OCI-LY7 (cell line): ENCODE measurements around the gene NKIRAS2. TPM values are rescaled to one million over a fixed set of nuclear protein-coding genes. Genes with fewer than 3 reads are reported as not detected.

Experiments
- BruUV-seq: library from RNA; stranded (reverse); fragments of 400-500 nt; replicated peaks from 2 replicates; lab custom pipeline; 2021; lab: Mats Ljungman, UMichigan
- CTCF ChIA-PET: fragments of 300-600 bp; sonication (Branson Sonifier 250); formaldehyde crosslinking; loops from one replicate; lab custom pipeline; 2022; ENCODE audit warnings: antibody characterized with exemption; ENCODE audit not compliant: unreplicated experiment; lab: Charles Lee
- POLR2A ChIA-PET: fragments of 300-600 bp; sonication (Branson Sonifier 250); formaldehyde crosslinking; loops from one replicate; lab custom pipeline; 2022; ENCODE audit warnings: antibody characterized with exemption; lab: Charles Lee
- DNase-seq: peaks from one replicate; pipeline ENCODE4 v3.0.0-alpha.2; 2015; ENCODE audit warnings: low spot score
- H2AFZ ChIP-seq: fragments of 200-600 bp; sonication (generic), shearing (Covaris generic); 2 replicates; pipeline ENCODE4 v1.6.1; 2014; ENCODE audit warnings: mild to moderate bottlenecking, antibody characterized with exemption, low read length, moderate library complexity
- H3K27ac ChIP-seq: fragments of 200-600 bp; sonication (generic); 2 replicates; pipeline ENCODE4 v1.5.1; 2014; ENCODE audit warnings: mixed run types, low read depth, mild to moderate bottlenecking, moderate library complexity, low read length, inconsistent platforms; ENCODE audit not compliant: poor library complexity, severe bottlenecking
- H3K36me3 ChIP-seq: fragments of 200-600 bp; sonication (generic); 2 replicates; pipeline ENCODE4 v1.6.1; 2014; ENCODE audit warnings: mild to moderate bottlenecking, antibody characterized with exemption, low read length, moderate library complexity, mixed read lengths; ENCODE audit not compliant: insufficient read depth
- H3K4me1 ChIP-seq: fragments of 200-600 bp; sonication (generic); 2 replicates; pipeline ENCODE4 v1.5.1; 2014; ENCODE audit warnings: mild to moderate bottlenecking, low read length; ENCODE audit not compliant: insufficient read depth, poor library complexity, severe bottlenecking
- H3K4me2 ChIP-seq: fragments of 200-600 bp; sonication (generic); 2 replicates; pipeline ENCODE4 v1.6.1; 2014; ENCODE audit warnings: mild to moderate bottlenecking, low read length
- H3K4me3 ChIP-seq: fragments of 200-600 bp; sonication (generic); 2 replicates; pipeline ENCODE4 v1.5.1; 2014; ENCODE audit warnings: mild to moderate bottlenecking, low read depth, low read length; ENCODE audit not compliant: poor library complexity, severe bottlenecking
- H3K79me2 ChIP-seq: fragments of 200-600 bp; sonication (generic); 2 replicates; pipeline ENCODE4 v1.6.1; 2016; ENCODE audit warnings: low read depth, mild to moderate bottlenecking, low read length, moderate library complexity, mixed read lengths; ENCODE audit not compliant: insufficient read depth
- H3K9me2 ChIP-seq: fragments of 200-600 bp; sonication (generic); 2 replicates; pipeline ENCODE4 v1.6.1; 2016; ENCODE audit warnings: mild to moderate bottlenecking, low read length, mixed read lengths; ENCODE audit not compliant: insufficient read depth
- H3K9me3 ChIP-seq: fragments of 200-600 bp; sonication (generic); 2 replicates; pipeline ENCODE4 v1.6.1; 2014; ENCODE audit warnings: mild to moderate bottlenecking, mixed run types, low read length, mixed read lengths
- H4K20me1 ChIP-seq: fragments of 200-600 bp; sonication (generic); 2 replicates; pipeline ENCODE4 v1.6.1; 2014; ENCODE audit warnings: mild to moderate bottlenecking, antibody characterized with exemption, low read length, moderate library complexity, mixed read lengths; ENCODE audit not compliant: insufficient read depth
- EZH2phosphoT487 ChIP-seq: fragments of 200-600 bp; sonication (generic); IDR thresholded peaks from 2 replicates; pipeline ENCODE4 v1.6.1; 2018; ENCODE audit warnings: low read depth, borderline replicate concordance, mild to moderate bottlenecking, mixed run types, antibody characterized with exemption, low read length, moderate library complexity, mixed read lengths
- intact Hi-C: fragments of 100-400 bp; cut with micrococcal nuclease; formaldehyde crosslinking; loops from one replicate; pipeline ENCODE4 v1.10.0; 2022; ENCODE audit not compliant: unreplicated experiment
- total RNA-seq, 2 experiments: library from RNA; depleted of rRNA in 1 of 2; stranded (reverse); fragments of >200 nt in 1 of 2; shearing (Covaris generic) in 1 of 2; gene quantifications; 2 replicates each; pipeline ENCODE4 v1.2.3, GENCODE V29; 2014 to 2022
- TF ChIP-seq, protein P1 (sequence below): fragments of 200-600 bp; sonication (generic); conservative IDR thresholded peaks from 2 replicates; pipeline ENCODE4 v1.5.1; 2014; ENCODE audit warnings: mild to moderate bottlenecking, antibody characterized with exemption, low read length, moderate library complexity, mixed read lengths

NKIRAS2 gene
- total RNA-seq, 2 experiments from 2014 or later, result 34.8 to 38.1 TPM

DNA sequence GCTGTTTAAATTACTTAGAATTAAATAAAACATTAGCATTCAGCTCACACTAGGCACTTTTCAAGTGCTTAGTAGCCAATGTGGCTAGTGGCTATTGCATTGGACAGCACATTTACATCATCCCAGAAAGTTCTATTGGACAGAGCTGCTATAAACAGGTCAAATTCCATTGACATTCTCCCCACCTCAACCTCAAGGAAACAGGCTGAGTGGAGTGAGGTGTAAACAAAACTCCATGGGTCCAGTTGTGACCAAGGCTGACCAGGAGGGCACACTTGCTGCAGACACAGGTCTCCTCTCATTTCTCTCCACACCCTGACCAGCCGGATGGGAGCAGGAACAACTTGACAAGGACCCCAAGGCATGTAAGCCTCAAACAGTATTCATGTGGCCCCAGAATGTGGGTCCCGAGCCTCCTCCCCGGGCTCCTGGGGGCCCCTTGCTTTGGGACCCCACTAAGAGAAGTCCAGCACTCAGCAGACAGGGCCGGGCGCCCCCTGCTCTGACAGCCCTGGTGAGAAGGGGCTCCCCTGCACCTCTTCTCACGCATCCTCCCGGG lies 30.0 kb downstream of the NKIRAS2 start:
- H4K20me1 ChIP-seq, result no peaks in the 10 kb centered on the region
- ChIA-PET CTCF (no interaction called here), POLR2A (no interaction called here)
- H3K9me3 ChIP-seq, result no peaks in the 10 kb centered on the region
- no peak overlapping the region for H3K4me2 ChIP-seq
- no peak overlapping the region for H2AFZ ChIP-seq
- intact Hi-C loops, result no loop called here
- H3K36me3 ChIP-seq, result no peaks in the 10 kb centered on the region
- no peaks in the 10 kb centered on the region for H3K4me1 ChIP-seq
- H3K27ac ChIP-seq, result no peak overlapping the region
- H3K79me2 ChIP-seq, result no peaks in the 10 kb centered on the region
- no peak overlapping the region for H3K4me3 ChIP-seq
- no peak for DNase-seq
- BruUV-seq, result no TSS peak
- TF ChIP-seq, protein P1, sequence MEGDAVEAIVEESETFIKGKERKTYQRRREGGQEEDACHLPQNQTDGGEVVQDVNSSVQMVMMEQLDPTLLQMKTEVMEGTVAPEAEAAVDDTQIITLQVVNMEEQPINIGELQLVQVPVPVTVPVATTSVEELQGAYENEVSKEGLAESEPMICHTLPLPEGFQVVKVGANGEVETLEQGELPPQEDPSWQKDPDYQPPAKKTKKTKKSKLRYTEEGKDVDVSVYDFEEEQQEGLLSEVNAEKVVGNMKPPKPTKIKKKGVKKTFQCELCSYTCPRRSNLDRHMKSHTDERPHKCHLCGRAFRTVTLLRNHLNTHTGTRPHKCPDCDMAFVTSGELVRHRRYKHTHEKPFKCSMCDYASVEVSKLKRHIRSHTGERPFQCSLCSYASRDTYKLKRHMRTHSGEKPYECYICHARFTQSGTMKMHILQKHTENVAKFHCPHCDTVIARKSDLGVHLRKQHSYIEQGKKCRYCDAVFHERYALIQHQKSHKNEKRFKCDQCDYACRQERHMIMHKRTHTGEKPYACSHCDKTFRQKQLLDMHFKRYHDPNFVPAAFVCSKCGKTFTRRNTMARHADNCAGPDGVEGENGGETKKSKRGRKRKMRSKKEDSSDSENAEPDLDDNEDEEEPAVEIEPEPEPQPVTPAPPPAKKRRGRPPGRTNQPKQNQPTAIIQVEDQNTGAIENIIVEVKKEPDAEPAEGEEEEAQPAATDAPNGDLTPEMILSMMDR, result no peak
- no peak for TF ChIP-seq EZH2phosphoT487
- H3K9me2 ChIP-seq, result no peaks in the 10 kb centered on the region

DNA sequence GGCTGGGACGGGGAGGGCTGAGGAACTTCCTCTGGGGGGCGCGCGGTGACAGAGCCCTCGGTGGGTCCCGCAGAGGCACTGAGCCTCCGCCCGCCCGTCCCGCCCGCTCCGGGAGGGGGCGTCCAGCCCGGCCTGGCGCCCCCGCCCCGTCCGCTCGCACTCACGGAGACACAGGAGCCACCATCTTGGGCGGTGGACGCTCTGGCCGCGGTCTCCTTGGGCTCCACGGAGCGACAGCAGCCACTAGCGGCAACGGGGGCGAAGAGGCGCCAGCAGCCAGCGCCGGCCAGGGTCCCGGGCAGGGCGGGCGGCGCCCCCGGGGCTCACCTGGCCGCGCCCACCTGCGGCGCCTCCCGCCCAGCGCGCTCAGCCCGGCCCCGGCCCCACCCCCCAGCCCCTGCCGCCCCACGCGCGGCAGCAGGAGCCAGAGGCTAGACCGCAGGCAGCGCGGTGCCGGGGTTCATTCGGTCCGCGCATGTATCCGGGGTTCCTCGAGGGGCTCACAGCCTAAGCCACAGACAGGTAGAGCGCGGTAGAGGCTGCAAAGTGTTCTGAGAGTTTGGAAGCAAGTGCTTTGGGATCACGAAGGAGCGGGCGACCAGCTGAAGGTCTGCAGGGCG lies 30.6 kb downstream of the NKIRAS2 start, which contains the start of gene C17orf113:
Gene C17orf113, minus strand, starts transcription at position 209 of the 620 bp plus-strand sequence. CDS start 7,225 bp downstream, outside the sequence.
- DNase-seq, result no peak
- TF ChIP-seq, protein P1, result peak; percentile 37; the same call in 1 of the 2 replicates
- TF ChIP-seq EZH2phosphoT487, result no peak
- Histone ChIP-seq H3K9me2 (no peaks in the 10 kb centered on the region), H3K4me3 (no peak within 1 kb of the TSS), H3K27ac (no peak within 1 kb of the TSS), H3K36me3 (no peaks in the 10 kb centered on the region), H3K4me2 (no peak within 1 kb of the TSS), H3K4me1 (no peaks in the 10 kb centered on the region), H3K79me2 (no peaks in the 10 kb centered on the region), H4K20me1 (no peaks in the 10 kb centered on the region), H2AFZ (no peak within 1 kb of the TSS), H3K9me3 (no peaks in the 10 kb centered on the region)
- POLR2A ChIA-PET, result no interaction called here
- intact Hi-C loops, result no loop called here
- no TSS peak for BruUV-seq
- CTCF ChIA-PET, result no interaction called here

DNA sequence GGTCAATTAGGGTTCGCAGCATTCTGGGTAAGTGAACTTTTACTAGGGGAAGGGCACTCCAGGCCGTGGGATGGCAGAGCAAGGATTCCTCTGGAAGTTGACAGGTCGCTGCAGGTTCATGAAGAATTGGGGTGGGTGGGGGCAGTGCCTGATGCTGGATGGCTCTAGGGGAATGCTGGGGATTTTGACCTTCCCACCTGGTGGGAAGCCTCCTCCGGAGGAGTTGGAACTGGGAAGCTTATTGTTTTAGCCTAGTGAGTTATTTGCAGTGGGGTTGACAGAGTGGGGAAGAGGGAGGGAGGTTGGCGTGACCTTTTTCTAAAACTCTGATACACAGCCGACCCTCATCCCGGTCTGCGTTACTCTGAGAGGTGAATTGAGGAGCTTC lies 31.1 kb downstream of the NKIRAS2 start:
- no peak for TF ChIP-seq EZH2phosphoT487
- TF ChIP-seq, protein P1, result no peak
- Histone ChIP-seq H3K4me3 (no peak overlapping the region), H3K9me2 (no peaks in the 10 kb centered on the region), H2AFZ (no peak overlapping the region), H3K9me3 (0 out of 2 replicates have a peak, but pooled peaks cover 2% of the 10 kb centered on the region), H3K79me2 (no peaks in the 10 kb centered on the region), H3K36me3 (no peaks in the 10 kb centered on the region), H4K20me1 (no peaks in the 10 kb centered on the region), H3K4me1 (no peaks in the 10 kb centered on the region), H3K27ac (no peak overlapping the region), H3K4me2 (no peak overlapping the region)
- POLR2A ChIA-PET, result no interaction called here
- CTCF ChIA-PET, result no interaction called here
- no peak for DNase-seq
- no TSS peak for BruUV-seq
- intact Hi-C loops, result no loop called here
